Left ventricle myocardium inferior (tissue), 1 donor: Measurements from ENCODE around the gene NCR2. TPM values are rescaled to one million over a fixed set of nuclear protein-coding genes. Genes with fewer than 3 reads are reported as not detected.

ENCODE experiments used
- DNase-seq: peaks from one replicate; pipeline ENCODE4 v3.0.0-alpha.2; 2020
- H3K27ac ChIP-seq: fragments of 200-600 bp; replicated peaks from 2 replicates; pipeline ENCODE4 v1.8.0; 2021
- H3K27me3 ChIP-seq: fragments of 200-600 bp; 2 replicates; pipeline ENCODE4 v1.8.0; 2021; ENCODE audit warnings: low read depth
- H3K36me3 ChIP-seq: fragments of 200-600 bp; 2 replicates; pipeline ENCODE4 v1.8.0; 2021
- H3K4me1 ChIP-seq: fragments of 200-600 bp; 2 replicates; pipeline ENCODE4 v1.8.0; 2021
- H3K4me3 ChIP-seq: fragments of 200-600 bp; 2 replicates; pipeline ENCODE4 v1.8.0; 2021; ENCODE audit warnings: mild to moderate bottlenecking, moderate library complexity
- H3K9me3 ChIP-seq: fragments of 200-600 bp; replicated peaks from 2 replicates; pipeline ENCODE4 v1.8.0; 2021
- intact Hi-C: fragments of 100-400 bp; cut with micrococcal nuclease; formaldehyde crosslinking; loops from one replicate; pipeline ENCODE4 v1.11.0; 2022
- total RNA-seq: library from RNA; stranded (reverse); fragmentation: NEBNext Ultra II Directional; extraction: Animal tissue kit (Norgen Biotek cat#: 25700); gene quantifications from one replicate; pipeline ENCODE4 v1.2.1, GENCODE V29; 2021
- TF ChIP-seq, protein P1 (sequence below): fragments of 200-600 bp; IDR thresholded peaks from 2 replicates; pipeline ENCODE4 v1.8.0; 2021; ENCODE audit warnings: antibody characterized with exemption, mild to moderate bottlenecking, borderline replicate concordance
- donor health status: DM: no; HTN: yes; CAD: no; lungs with severe emphysema.

The NCR2 gene
- total RNA-seq, 1 donor from 2014 or later, result not detected

GRCh38 chr6:41345901-41346300, 10.5 kb downstream of the NCR2 start:
- no peak overlapping the region for H3K27ac ChIP-seq
- H3K27me3 ChIP-seq, result peaks cover 94% of the 10 kb centered on the region
- intact Hi-C loops, result no loop called here
- no peak for DNase-seq
- TF ChIP-seq, protein P1, sequence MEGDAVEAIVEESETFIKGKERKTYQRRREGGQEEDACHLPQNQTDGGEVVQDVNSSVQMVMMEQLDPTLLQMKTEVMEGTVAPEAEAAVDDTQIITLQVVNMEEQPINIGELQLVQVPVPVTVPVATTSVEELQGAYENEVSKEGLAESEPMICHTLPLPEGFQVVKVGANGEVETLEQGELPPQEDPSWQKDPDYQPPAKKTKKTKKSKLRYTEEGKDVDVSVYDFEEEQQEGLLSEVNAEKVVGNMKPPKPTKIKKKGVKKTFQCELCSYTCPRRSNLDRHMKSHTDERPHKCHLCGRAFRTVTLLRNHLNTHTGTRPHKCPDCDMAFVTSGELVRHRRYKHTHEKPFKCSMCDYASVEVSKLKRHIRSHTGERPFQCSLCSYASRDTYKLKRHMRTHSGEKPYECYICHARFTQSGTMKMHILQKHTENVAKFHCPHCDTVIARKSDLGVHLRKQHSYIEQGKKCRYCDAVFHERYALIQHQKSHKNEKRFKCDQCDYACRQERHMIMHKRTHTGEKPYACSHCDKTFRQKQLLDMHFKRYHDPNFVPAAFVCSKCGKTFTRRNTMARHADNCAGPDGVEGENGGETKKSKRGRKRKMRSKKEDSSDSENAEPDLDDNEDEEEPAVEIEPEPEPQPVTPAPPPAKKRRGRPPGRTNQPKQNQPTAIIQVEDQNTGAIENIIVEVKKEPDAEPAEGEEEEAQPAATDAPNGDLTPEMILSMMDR, result no peak
- H3K4me3 ChIP-seq, result no peak overlapping the region
- no peaks in the 10 kb centered on the region for H3K36me3 ChIP-seq
- H3K9me3 ChIP-seq, result peaks cover 7% of the 10 kb centered on the region
- no peaks in the 10 kb centered on the region for H3K4me1 ChIP-seq

DNA sequence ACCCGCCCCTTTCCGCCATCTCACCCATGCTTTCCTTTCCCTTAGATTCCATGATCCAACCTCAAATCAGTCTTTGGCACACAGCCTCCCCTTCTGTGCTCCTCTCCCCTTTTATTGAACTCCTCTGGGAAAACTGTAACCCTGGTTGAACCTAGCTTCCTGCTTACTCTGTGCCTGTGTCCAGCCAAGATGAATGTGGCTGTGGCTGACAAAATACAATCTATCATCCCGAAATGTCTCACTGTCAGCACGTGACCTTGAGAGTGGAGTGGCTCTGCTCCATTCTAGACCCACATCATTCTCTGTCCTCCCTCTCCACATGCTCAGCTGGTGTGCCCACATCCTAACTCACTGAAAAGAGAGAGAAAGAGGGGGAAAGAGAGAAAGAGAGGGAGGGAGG, 11.0 kb downstream of the NCR2 start:
- Histone ChIP-seq H3K9me3 (peaks cover 7% of the 10 kb centered on the region), H3K27ac (no peak overlapping the region), H3K27me3 (peaks cover 94% of the 10 kb centered on the region), H3K4me3 (no peak overlapping the region), H3K36me3 (no peaks in the 10 kb centered on the region), H3K4me1 (no peaks in the 10 kb centered on the region)
- TF ChIP-seq, protein P1, result no peak
- intact Hi-C loops, result no loop called here
- no peak for DNase-seq

GRCh38 chr6:41347378-41348050, 12.1 kb downstream of the NCR2 start:
- Histone ChIP-seq H3K4me3 (no peak overlapping the region), H3K4me1 (no peaks in the 10 kb centered on the region), H3K9me3 (peaks cover 7% of the 10 kb centered on the region), H3K27ac (no peak overlapping the region), H3K36me3 (no peaks in the 10 kb centered on the region), H3K27me3 (peaks cover 93% of the 10 kb centered on the region)
- no peak for DNase-seq
- intact Hi-C loops, result no loop called here
- TF ChIP-seq, protein P1, result no peak

DNA sequence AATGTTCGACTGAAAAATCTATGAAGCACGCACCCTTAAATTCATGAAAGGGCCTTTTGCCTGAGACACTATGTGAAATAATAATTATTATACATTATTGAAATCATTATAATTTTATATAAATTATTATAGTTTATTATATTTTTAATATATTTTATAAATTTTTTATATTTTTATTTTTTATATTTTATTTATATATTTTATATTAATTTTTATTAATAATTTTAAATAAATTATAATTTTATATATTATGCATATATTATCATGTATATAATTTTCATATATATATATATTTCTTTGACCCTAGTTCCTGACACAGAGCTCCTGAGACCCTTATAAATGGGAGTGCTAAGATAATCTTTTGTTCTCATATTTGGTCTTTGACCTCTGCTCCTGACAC, 13.5 kb downstream of the NCR2 start:
- Histone ChIP-seq H3K4me1 (no peaks in the 10 kb centered on the region), H3K9me3 (peaks cover 7% of the 10 kb centered on the region), H3K27me3 (peaks cover 94% of the 10 kb centered on the region), H3K36me3 (no peaks in the 10 kb centered on the region), H3K27ac (no peak overlapping the region), H3K4me3 (no peak overlapping the region)
- intact Hi-C loops, result no loop called here
- DNase-seq, result no peak
- TF ChIP-seq, protein P1, result no peak

DNA sequence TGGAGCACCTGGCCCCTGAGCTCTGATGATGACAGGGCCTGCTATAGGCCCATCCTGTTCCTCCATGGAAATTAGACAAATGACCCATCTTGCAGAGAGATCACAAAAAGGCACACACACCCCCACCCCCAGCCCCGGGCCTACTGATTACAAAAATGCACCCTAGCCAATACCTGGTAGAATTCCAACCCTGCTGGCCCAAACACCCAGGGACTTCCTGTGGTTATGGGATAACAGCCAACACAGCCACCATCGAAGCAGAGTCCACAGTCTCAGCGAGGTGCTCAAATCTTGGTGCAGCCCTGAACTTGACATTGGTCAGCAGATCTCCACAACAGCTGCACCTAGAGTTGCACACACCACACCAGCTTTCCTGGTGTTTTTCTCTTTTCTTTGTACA, 17.0 kb downstream of the NCR2 start:
- H3K27ac ChIP-seq, result no peak overlapping the region
- TF ChIP-seq, protein P1, result no peak
- peaks cover 62% of the 10 kb centered on the region for H3K27me3 ChIP-seq
- no peaks in the 10 kb centered on the region for H3K36me3 ChIP-seq
- H3K4me3 ChIP-seq, result no peak overlapping the region
- intact Hi-C loops, result no loop called here
- H3K9me3 ChIP-seq, result peaks cover 7% of the 10 kb centered on the region
- no peak for DNase-seq
- H3K4me1 ChIP-seq, result no peaks in the 10 kb centered on the region
